ENCODE data around the gene OSBP2.

The OSBP2 gene

GRCh38 chr22:30908051-30908461 is 213.4 kb downstream of the OSBP2 start:
- DNase-seq, result no peak

DNA sequence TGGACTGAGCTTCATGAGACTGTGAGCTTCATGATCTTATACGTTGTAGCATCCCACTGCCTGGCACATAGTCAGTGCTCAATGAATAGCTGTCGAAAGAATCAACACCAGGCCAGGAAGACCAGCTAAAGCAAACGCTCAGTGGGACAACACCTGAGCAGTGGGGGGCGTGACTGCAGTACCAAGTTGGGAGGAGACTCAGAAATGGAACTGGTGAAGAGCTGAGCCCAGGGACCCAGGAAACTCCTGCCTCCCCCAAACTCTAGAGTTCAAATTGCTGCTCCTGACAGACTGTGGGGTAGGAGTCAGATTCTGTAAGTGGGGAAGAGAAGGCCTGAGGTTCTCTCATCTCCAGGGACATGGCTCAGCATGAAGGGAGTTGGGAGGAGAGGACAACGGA is 214.6 kb downstream of the OSBP2 start:
- no peak for DNase-seq

GRCh38 chr22:30910358-30910757 is 215.7 kb downstream of the OSBP2 start:
- no peak for DNase-seq

- no peak for DNase-seq
These were observed 224.1 kb downstream of the OSBP2 start for GRCh38 chr22:30918761-30919160.

GRCh38 chr22:30919973-30920372 is 225.3 kb downstream of the OSBP2 start:
- no peak for DNase-seq

DNA sequence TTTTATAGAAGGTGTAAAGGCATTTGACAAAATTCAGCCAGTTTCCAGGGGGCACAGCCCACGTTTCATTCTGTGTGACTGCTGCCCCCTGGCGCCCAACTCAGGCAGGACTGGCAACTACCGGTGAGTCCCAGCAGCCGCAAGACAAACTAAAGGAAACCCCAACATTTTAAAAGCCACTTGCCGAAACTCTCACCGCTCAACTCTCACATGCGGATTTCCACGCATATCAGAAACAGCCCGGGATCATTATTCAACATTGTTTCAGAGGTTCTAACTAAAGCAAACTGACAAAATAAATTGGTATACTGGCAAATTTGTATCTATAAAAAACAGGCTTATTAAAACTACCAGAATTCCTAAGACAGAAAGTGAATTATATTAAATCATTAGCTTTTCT is 225.7 kb downstream of the OSBP2 start:
- peak; percentile 59 to 66 for DNase-seq

DNA sequence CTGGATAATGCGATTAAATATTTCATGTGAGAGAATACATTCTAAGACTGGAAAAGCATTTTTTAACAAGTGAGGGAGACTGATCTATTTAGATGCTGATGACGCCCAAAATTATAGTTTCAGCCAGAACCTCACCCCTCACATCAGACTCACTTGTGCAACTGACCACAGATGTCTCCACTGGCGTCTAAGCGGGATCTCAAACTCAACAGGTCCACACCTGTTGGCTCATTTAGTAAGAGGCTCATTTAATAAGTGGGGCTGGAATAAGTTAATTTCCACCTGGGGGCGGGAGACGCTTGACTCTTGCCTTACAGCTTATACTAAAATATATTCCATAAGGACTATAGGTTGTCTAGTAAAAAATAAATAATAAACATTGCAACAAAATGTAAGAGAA is 226.4 kb downstream of the OSBP2 start:
- no peak for DNase-seq

GRCh38 chr22:30922151-30922611 is 227.5 kb downstream of the OSBP2 start:
- peak; percentile 24 to 55 for DNase-seq

DNA sequence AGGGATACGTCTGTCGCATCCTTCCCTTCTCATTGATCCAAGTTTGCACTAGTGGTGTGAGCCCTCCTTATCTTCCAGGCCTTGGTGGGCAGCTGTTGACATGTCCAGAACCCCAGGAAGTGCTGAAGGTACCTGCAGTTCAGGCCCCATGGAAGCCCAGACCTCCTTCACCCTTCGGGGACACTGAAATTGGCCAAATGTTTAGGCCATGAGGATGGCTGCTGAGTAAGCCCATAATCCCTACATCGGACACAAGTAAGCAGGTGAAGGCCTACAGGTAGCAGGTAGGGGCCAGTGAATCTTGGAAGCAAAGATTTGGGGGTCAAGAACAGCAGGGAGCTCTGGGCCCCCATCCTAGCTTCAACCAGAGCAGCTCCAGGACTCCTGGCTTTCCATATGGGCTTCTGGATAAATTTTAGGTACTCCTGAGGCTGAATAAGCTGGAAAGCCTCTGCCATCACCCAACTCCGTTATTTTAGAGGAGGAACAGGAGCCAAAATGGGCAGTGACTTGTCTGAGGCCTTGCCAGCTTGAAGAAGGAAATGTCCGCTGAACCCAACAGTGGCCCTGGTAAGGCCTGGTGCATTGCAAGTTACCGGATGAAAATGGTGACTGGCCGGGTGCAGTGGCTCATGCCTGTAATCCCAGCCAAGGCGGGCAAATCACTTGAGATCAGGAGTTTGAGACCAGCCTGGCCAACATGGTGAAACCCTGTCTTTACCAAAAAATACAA is 228.7 kb downstream of the OSBP2 start:
- DNase-seq, result no peak

DNA sequence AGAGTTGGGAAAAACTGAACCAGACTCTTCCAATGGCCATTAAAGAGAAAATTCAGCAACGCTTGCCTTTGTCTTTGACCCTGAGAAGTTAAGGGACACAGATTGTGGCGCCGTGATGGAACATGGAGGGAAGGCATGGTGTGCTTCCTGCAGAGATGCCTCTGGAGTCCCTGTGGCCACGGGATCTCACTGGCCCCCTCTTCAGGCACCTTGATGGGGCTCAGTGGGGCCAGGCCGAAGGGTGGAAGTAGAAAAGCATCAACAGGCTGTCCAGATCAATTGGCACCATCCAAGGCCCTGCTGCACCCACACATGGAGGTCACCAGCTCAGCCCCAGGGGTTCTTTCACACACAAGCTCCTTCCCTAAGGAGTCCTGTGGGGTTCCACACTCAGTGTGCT is 231.0 kb downstream of the OSBP2 start:
- DNase-seq, result no peak

DNA sequence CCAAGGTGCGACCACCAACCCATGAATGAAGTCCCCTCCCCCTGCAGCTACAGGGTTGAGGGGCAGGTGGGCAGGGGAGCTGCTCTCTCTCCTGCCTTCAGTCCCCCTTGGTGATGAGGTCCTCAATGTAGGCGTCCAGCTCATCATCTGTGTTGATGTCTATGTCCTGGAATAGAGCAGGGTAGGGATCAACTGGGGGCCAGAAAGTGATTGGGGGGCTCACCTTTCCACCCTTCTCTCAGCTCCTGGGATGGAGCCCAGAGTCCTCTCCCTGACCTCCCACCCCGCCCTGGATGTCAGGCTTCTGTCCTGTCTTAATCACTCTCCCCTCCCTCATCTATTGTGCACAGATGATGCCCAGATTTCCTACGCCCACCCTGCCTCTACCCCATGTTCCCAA is 232.0 kb downstream of the OSBP2 start:
- DNase-seq, result no peak

GRCh38 chr22:30927806-30928205 is 233.1 kb downstream of the OSBP2 start:
- DNase-seq, result no peak

DNA sequence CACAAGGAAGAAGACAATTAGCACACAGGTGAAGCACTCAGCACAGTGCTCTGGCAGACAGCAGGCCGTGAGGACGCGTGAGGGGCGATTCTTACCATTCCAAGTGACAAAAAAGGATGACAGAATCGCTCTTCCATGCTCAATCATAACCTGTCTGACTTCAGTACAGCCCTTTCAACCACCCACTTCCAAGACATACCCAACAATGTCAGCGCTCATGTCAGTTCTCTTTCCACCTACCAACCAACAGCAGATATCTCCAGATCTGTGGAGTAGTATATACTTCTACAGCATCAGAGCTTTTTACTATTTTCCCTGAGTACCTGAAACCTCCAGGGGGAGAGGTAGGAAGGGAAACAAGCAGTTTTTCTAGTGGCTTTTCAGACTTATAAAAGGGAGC is 233.7 kb downstream of the OSBP2 start:
- no peak for DNase-seq

GRCh38 chr22:30930228-30930627 is 235.6 kb downstream of the OSBP2 start:
- DNase-seq, result no peak

GRCh38 chr22:30931541-30932300 is 237.0 kb downstream of the OSBP2 start:
- no peak for DNase-seq

DNA sequence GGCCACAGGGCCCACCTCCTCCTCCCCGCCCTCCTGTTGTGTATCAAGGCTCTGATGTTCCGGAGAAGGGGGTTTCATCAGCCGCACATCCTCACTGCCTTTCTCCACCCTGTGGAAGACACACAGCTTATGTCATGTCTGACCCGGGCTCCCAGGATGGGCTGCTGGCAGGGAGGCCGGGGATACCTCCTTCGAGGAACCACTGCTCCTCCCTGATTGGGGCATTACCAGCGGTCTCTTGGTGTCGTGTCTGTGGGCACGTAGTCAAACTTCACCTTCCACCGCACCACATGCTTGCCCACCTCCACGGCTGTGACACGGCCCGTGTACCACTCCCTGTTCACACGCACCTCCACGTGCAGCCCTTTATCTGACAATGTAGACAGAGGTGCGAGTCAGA is 238.0 kb downstream of the OSBP2 start:
- no peak for DNase-seq

DNA sequence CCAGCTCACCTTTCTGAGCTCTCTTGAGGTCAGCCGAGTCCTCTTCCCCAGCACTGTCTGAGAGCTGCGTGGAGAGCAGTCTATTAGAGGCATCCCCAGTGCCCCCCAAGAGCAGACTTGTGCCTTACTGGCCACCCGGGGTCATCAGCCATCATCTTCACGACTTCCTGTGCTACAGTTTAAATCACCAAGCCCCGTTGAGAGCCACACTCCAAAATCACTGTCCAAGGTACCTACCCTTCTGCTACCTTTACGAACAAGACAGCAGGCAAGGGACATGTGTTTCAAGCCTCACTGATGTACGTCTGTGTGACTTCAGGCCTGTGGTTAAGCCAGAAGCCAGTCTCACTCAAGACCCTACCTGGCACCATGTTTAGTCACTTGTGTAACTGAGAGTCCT is 238.8 kb downstream of the OSBP2 start:
- no peak for DNase-seq

DNA sequence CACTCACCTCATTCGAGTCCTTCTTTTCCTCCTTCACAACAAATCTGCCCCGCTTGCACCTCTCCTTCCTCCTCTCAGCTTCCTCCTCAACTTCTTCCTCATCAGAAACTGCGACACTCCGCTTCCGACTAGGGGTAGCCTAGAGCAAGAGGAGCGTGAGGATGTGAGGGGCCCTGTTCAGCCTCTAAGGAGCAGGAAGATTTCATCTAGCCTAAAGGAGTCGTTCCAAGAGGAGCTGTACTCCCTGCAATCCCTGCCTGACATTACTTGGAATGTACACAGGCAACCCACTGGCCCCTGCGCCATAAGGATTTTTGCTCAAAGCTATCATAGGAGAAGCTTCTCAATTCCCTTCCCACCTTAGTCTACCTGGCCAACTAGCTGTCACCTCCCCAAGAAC is 239.4 kb downstream of the OSBP2 start:
- no peak for DNase-seq

DNA sequence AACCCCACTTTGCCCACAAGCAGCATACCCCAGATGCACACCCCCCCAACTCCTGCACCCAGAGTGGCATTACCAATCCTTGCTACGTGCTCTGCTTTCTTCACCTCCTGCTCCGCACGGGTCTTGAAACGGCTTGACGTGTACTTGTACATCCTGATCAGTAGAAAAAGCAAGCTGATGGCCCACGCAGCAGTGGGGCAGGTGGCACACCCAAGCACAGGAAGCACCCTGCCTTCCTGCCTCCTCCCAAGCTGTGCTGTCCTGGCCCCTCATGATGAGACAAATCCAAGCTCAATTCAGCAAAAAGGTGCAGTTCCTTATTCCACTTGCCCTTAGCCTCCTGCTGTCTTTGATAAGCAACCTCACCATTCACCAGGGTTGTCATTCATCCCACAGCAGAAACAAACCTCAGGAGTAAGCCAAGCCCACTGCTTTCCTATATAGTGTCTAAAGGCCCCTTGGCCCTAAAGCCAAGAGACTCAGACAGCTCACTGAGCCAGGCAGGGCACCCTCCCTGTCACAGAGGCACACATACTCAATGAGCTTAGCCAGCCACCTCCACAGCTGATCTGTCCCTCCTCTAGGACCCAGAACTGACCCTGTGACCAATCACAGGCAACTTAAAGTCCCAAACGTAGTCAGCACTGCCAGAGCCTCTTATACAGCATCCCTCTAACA is 246.2 kb downstream of the OSBP2 start:
- no peak for DNase-seq

DNA sequence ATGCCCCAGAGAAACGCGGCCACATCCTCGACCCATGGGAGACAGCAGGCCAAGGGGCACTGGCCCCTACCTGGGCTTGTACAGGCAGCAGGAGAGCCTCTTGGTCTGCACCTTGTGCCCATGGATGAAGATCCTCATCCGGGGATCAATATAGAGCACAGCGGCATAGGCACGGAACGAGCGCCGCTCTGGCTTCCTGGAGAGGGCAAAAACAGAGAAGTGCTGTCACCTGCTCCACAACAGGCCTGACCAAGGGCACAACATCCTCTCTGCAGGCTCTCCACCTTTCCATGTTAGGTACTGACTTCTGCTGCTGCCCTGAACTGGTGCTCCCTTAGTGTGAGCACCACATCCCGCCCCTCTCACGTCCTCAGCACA is 246.7 kb downstream of the OSBP2 start:
- no peak for DNase-seq

- DNase-seq, result peak; percentile 19 to 21
These were observed 248.7 kb downstream of the OSBP2 start for GRCh38 chr22:30943368-30943767.

- DNase-seq, result no peak
These were observed 250.3 kb downstream of the OSBP2 start for GRCh38 chr22:30944986-30945385.

DNA sequence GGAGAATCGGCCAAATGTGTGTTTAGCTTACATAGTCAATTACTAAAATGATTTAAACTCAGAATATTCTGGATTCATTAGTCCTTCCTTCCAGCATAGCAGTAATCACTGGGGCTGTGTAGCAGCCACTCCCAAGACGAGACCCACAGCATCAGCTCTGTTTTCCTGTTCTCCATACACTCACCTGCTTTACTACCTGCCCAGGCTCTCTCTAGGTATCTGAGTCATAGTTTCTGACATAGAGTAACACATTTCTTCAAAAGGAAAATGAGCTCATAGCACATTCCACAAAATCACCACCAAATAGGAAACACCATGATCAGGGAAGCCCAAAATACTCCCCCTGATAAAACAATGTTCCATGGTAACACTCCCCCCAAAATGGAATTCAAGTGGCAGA is 251.0 kb downstream of the OSBP2 start:
- DNase-seq, result no peak

GRCh38 chr22:30946354-30946753 is 251.7 kb downstream of the OSBP2 start:
- no peak for DNase-seq

Data from Kasumi-1 (cell line).